GM18858 (cell line): ENCODE data around the gene PRMT1.
"Not testable (repeated sequence)": the region's sequence is repeated elsewhere in the genome, so short reads cannot be mapped to it uniquely, and the experiment has no call there.

Source experiments
- ATAC-seq: cut with Tn5 transposase; IDR thresholded peaks from one replicate; pipeline ENCODE4 v1.9.1; 2021; ENCODE audit not compliant: unreplicated experiment

The PRMT1 gene

DNA sequence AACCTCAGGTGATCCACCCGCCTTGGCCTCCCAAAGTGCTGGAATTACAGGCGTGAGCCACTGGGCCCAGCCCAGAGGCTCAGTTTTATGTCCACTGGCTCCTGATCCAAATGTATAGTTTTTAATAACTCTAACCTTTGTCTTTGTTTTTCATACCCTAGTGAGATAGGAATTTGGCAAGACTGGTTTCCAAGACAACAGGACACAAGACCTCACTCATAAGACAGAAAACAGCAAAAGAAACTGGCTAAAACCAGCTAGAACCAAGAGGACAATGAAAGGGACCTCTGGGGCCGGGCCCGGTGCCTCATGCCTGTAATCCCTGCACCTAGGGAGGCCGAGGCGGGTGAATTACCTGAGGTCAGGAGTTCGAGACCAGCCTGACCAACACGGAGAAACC lies 41.4 kb downstream of the PRMT1 start:
- no peak for ATAC-seq

GRCh38 chr19:49718991-49719390 lies 41.9 kb downstream of the PRMT1 start:
- no peak for ATAC-seq

DNA sequence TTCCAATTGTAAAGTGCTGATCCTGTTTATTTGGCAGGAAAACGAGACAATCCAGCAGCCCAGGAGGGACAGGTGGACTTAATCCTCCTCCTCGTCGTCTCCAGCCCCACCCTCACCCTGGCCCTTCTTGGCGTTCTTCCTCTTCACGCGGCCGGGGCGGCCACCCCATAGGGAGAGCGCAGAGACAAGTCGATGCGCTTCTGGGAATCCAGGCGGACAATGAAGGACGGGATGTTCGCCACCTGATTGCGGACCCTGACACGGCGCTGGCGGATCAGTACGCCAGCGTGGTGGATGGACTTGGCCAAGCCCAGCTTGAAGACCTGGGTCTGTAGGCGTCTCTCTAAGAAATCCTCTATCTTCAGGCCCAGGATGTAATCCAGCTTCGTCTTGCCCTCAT lies 42.3 kb downstream of the PRMT1 start:
- ATAC-seq = not testable (repeated sequence)

- no peak for ATAC-seq
Observed at GRCh38 chr19:49727217-49728030, 50.4 kb downstream of the PRMT1 start.

- no peak for ATAC-seq
Observed at GRCh38 chr19:49730166-49730565, 53.1 kb downstream of the PRMT1 start.
